SKM-1 (cell line): ENCODE data around the gene LIN7C.

Experiments
- DNase-seq: peaks from one replicate; lab custom pipeline; 2025; ENCODE audit not compliant: unreplicated experiment; lab: John Stamatoyannopoulos, UW

The LIN7C gene

DNA sequence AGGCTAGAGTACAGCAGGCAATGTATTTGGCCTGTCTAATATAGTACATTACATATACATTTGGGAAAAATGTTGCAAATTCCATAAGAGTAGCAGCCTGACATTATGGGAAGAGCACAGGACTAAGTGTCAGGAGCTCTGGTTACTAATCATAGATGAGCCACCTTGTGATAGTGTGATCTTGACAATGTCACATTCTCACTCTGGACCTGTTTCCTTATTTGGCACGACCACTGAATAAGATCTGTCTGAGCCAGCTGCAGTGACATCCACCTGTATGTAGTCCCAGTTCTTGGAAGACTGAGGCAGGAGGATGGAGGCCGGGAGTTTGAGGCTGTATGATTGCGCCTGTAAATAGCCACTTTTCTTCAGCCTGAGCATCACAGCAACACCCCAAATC is 5.7 kb upstream of the LIN7C start:
- no peak for DNase-seq

DNA sequence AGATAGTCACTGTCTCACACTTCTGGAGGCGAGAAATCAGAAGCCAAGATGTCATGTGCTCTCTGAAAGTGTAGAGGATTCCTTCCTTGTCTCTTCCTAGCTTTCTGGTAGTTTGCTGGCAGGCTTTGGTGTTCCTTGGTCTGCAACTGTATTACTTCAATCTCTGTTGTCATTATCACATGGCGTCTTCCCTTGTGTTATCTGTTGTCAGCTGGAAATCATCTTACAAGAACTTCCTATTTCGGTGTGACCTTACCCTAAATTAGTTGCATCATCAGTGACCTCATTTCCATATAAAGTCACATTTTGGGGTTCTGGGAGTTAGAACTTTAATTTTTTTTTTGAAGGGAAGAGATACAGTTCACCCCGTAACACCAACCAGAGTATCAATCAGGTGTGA is 3.3 kb upstream of the LIN7C start:
- DNase-seq: no peak

- no peak for DNase-seq
Measured at GRCh38 chr11:27507557-27508322, 1.2 kb upstream of the LIN7C start.

DNA sequence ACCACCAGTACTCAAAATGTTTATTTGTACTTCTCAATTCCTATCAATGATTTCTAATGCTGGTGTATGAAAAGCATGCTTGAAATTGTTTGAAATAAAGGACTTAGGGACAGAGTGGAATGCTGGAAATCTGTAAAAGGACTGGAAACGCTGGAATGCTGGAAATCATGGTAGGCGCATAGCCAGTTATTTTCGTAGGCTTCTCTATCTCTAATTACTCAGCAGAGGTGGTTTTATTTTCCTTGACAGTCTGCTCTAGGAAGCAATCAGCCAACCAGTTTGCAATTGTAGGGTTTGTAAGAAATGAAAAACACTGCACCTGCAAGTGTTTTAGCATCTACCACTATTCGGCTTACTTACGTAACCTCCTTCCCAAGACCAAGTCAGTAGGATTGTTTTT is 788 bp downstream of the LIN7C start:
- DNase-seq: no peak

DNA sequence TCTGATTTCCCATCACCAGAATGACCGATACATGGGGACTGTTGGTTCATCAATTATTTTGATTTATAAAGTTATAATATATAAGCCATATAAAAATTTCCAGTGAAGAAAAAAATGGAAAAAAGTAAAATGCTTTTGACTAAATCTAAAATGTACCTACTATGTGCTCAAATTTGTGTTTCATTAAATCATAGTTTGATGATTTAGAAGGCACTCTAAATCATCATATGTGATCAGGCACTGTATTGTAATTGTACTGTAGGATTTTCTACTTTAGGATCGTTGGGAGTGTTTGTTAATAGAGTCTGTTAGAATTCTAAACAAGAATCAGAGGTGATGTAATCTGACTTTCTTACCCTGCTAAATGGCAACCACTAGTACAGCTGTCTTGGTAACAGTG is 2.4 kb downstream of the LIN7C start:
- DNase-seq: no peak

DNA sequence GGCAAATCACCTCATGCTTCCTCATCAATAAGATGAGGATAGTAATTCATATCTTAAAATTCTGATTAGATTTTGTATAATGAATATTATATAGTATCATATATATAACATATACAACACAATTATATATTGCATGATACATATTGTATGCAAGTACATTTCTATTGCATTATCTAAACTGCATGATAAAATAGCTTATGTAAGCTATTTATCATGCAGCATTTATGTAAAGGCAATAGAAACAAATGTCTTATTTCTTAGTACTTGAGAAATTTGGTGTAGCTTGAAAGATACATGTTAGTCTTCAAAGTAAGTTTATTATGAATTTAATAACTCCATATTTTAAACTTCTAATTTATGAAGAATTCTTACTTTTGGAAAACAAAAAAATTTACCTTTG is 5.5 kb downstream of the LIN7C start:
- no peak for DNase-seq

DNA sequence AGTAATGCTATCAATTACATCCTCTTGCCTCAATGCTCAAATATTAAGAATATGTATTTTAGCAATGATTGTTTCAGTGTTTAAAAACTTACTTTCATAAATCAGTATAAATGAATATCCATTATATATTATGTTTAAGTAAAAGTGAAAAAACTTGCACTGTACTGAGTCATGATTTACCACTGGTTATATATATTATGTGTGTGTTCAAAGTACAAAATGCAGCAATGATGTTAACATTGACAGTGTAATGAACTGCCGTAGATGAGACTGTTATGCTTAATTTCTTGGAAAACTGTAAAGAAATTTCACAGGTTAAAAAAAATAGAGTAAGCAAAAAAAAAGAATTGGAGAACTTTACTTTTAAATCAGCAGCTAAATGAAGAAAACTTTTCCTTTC is 8.7 kb downstream of the LIN7C start:
- no peak for DNase-seq

DNA sequence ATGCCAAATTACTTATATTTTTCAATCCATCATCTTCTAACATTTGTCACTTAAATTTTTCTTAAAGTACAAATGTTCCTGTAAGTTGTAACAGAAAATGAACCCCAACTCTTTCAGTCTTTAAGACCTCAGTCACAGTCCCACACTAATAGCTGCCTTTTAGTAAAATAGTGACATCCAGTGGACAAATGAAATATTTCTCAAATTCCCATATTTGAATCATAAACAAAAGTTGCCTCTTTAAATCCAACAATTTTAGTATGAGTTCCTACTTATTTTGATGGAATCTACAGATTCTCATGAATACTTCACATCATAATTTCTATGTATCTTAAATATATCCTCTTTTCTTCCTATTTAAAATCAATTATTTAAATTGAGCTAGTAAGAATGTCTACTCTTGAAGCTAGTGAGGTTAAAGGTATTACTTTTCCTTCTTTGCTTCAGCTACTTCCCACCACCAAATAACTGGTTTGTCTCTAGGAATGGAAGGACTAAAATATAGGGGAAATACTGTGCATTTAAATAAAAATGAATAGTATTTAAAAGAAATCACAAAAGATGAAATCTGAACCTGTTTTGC is 9.2 kb downstream of the LIN7C start:
- no peak for DNase-seq

DNA sequence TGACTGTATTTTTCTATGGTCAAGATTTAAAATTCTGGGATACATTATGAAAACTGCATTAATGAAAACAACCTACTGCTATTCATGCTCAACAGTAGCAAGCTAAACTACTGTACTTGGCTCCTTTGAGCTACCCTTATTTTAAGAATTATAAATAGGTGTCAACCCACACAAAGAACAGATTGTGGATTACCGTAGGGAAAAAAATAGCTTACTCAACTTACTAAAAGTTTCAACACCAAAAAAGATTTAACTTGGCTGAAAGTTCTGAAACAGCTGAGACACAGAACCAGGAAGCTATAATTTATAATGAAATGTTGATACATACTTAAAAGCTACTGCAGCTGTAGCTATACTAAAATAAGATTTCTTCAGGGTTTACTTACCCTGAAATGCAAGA is 10.1 kb downstream of the LIN7C start:
- DNase-seq: no peak

GRCh38 chr11:27495710-27496300 is 10.8 kb downstream of the LIN7C start:
- DNase-seq: no peak

DNA sequence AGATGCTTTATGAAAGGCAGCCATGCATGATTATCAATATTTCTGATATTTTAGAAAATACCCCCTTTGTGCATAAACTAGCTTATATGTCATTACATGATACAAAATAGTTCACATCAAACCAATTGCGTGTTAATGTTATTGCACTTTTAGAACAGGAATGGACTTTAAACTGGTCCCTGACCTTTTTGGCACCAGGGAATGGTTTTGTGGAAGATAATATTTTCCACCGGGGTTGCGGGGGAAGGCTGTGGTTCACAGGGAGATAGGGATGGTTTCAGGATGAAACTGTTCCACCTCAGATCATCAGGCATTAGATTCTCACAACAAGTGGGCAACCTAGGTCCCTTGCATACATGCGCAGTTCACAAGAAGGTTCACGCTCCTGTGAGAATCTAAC is 17.5 kb downstream of the LIN7C start:
- DNase-seq: no peak

GRCh38 chr11:27487706-27488105 is 18.9 kb downstream of the LIN7C start:
- DNase-seq: no peak

GRCh38 chr11:27485930-27486773 is 20.4 kb downstream of the LIN7C start:
- DNase-seq: peak; percentile 25

DNA sequence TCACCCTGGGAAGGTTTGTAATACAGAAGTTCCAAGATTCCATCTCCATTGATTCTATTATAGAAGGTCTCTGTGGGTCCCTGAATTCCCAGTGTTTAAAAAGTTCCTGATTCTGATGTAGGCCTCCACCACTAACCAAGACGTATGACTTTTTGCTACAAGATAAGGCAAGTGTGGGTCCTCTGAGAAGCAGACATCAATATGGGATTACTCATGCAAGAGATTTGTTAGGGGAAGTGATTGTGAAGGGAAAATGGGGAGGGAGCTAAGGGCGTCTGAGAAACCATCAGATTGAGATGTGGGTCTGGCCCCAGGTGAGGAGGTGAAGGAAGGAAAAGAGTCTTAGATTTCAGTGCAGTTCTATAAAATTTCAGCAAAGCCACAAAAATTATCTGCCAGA is 23.8 kb downstream of the LIN7C start:
- no peak for DNase-seq

- DNase-seq: no peak
Measured at GRCh38 chr11:27481992-27482391, 24.6 kb downstream of the LIN7C start.

- no peak for DNase-seq
Measured at GRCh38 chr11:27477831-27478230, 28.7 kb downstream of the LIN7C start.

- DNase-seq: no peak
Measured at GRCh38 chr11:27477243-27477642, 29.3 kb downstream of the LIN7C start.

- DNase-seq: no peak
Measured at GRCh38 chr11:27475622-27476021, 30.9 kb downstream of the LIN7C start.

GRCh38 chr11:27473017-27473406 is 33.6 kb downstream of the LIN7C start:
- no peak for DNase-seq

DNA sequence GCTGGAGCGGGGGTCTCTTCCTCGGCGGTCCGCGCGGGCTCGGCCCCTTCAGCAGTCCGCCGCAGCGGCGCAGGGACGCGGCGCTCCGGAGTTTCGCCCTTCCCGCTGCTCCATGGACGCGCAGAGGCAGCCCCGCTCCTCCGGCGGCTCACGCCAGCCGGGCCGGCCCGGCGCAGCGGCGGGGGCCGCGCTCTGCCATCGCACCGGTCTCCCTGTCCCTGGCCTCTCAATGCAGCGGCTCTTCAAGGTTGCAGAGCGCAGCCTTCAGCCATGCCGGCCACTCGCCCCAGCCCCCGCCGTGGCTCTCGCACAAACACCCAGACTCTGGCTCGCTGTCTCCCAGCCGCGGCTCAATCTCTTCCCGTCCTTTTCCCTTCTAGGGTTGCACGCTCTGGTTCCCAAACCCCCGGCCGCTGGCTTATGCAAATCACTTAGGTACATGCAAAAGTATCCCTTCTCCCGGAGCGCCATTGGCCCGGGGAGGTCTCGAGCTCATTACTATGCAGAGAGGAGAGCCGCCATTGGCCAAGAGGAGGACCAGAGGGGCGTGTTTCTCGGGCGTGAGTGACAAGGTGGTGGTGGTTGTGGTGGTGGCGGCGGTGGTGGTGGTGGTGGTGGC is 34.1 kb downstream of the LIN7C start, which contains the start of gene LGR4:
Gene LGR4 (minus strand): TSS at position 393 of the 619 bp plus-strand sequence. CDS start 488 bp downstream, outside the sequence.
- DNase-seq: peak; percentile 90
